ENCODE results near the gene HOXB1.

Gene HOXB1

DNA sequence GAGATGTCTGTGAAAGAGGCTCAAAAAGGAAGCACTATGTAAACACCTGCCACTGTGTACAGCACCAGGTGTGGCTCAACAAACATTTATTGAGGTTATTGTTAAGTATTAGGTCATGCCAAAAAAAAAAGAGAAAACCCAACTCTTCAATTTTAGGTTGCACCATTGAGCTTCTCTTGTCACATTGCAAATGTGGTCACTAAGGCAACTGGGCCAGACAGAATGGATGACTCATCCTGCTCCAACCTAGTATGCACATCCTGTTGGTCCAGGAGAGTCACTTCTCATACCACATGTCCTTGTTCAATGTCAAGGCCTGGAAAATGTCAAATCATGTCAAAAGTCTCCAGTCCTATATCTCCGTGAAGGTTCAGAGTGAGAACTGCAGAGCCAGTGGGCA is 25.0 kb downstream of the HOXB1 start:
- peak; percentile 52 for DNase-seq (ENCODE audit: low read depth)
- no peak overlapping the region for H3K4me3 ChIP-seq (ENCODE audit: low read depth, low read length)

DNA sequence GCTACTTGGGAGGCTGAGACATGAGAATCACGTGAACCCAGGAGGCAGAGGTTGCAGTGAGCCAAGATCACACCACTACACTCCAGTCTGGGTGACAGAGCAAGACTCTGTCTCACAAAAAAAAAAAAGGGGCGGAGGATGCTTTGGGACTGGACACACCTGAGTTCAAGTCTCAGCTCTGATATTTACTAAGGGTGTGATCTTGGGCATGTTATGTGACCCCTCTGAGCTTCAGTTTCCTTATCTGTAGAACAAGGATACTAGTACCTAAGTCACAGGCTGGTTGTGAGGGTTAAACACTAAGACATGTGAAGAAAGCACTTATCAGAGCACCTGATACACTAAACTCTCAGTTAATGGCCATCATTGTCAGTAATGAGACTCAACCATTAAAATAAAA is 25.9 kb downstream of the HOXB1 start:
- H3K4me3 ChIP-seq (ENCODE audit: low read depth, low read length), result no peak overlapping the region
- DNase-seq (ENCODE audit: low read depth), result no peak

DNA sequence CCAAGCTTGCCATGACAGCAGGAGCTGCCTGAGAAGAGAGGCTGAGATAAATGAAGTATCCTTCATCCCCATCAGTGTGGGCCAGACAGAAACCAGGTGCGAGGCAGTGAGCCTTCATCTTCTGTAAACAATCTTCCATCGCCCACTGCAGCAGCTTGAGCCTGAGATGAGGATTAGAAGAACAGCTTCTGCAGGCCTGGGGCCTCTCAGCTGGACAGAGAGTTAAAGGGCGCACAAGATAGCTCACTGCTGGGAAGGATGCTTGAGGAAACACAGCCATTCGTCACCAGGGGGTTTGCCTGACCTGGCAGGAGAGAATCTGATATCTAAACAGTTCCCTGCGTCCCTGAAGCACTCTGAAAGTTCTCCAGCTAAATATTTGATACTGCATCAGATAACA is 27.1 kb downstream of the HOXB1 start:
- no peak for DNase-seq (ENCODE audit: low read depth)
- H3K4me3 ChIP-seq (ENCODE audit: low read depth, low read length), result no peak overlapping the region

DNA sequence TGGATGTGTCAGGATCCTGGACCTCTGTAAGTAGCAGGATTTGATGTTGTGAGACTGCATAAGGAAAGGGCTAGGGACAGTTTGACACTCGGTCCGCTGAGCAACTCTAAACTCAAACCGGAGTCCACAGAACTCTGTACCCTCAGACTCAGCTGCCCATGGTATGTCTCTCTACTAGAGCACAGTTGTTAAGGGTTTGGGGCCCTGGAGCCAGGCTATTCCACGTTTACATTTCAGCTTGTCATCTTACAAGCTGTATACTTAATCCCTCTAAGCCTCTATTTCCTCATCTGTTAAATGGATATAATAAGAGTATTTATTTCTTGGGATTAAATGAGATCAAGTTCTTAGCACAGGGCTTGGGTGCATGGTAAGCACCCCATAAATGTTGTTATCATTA is 27.9 kb downstream of the HOXB1 start:
- DNase-seq (ENCODE audit: low read depth), result no peak
- H3K4me3 ChIP-seq (ENCODE audit: low read depth, low read length), result no peak overlapping the region

DNA sequence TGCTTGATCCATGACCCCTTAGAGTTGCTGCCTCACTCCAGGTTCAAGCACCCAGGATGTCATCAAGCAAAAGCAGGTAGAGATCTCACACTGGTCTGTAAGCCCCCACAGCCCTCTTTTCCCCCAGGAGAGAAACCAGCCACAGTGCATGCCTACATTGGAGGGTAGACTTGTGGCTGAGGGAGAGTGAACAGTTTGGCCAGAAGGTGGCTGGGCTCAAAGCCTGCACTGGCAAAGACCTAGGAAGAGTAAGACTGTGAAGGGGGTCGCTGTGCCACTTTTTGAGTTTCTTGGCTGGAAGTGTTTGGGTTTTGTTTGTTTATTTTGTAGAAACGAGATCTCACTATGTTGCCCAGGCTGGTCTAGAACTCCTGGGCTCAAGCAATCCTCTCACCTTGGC is 28.5 kb downstream of the HOXB1 start:
- no peak for DNase-seq (ENCODE audit: low read depth)
- H3K4me3 ChIP-seq (ENCODE audit: low read depth, low read length), result no peak overlapping the region

DNA sequence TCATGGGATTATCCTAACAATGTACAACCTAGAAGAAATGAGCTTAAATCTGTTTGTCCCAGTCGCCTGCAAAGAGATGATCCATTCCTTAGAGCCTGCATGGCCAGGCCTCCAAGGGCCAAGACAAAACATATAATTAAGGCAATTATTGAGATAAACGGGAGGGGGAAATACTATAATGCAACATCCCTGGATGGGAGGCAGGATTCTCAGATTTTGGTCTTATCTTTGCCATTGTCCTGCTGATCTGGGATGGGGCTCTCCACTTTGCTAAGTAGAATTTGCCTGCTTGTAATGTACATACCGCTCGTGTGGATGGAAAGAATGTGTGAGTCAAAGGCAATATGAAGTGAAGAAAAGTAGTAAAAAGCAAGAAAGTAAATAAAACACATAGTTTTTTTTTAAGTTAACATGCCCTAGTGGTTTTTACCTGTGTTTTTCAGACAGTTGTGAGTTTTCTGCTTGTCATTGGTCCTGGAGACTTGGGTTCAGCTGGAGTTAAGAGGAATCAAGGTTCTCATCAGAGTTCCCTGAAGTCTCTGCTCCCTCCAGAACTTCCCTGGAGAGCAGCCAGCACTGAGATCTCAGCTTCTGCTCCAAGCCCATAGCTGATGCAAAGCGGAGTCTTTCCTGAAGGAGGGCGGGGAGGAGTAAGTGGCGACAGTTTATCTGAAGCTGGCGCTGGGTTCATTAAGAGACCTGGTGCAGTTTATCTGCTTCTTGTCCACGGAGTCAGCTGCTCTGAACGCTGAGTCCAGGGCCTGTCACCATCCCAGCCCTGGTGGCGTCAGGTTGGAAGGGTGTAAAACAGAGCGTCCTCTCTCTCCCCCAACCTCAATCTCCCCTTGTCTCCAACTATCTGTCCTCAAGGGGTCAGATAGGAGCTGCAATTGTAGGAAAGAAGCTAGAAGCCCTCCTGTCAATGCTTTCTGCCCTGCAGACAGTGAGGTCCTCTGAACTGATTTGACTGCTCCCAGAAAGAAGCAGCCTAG is 30.1 kb downstream of the HOXB1 start:
- H3K4me3 ChIP-seq (ENCODE audit: low read depth, low read length), result no peak overlapping the region
- DNase-seq (ENCODE audit: low read depth), result no peak

DNA sequence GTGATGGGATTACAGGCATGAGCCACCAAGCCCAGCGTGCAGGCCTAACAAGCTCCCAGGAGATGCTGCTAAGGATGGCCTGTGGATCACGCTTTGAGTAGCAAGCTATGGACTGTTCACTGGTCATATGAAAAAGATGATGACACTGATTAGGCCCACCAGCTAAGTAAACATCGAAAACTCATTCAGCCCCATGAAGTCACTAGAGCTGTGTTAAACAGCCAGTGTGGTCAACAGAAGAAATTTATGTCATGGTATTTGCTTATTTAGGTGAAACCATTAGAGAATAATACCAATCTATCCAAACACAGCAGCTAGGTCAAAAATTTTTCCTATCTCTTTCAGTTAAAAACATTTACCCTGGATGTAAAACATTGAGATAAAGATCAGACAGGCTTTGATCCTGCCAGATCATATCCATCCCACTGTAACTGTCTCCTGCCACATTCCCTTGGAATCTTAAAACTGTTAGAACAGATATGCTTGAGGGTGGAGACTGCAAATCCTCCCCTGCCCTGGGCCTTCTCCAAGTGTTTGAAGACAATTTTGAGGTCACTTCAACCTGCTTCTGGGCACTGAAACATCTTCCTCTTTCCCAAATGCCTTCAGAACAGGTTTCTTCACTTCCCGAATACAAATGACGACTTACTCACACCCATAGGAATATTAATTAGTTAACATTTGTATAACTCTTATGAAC is 30.9 kb downstream of the HOXB1 start:
- no peak overlapping the region for H3K4me3 ChIP-seq (ENCODE audit: low read depth, low read length)
- DNase-seq (ENCODE audit: low read depth), result no peak

DNA sequence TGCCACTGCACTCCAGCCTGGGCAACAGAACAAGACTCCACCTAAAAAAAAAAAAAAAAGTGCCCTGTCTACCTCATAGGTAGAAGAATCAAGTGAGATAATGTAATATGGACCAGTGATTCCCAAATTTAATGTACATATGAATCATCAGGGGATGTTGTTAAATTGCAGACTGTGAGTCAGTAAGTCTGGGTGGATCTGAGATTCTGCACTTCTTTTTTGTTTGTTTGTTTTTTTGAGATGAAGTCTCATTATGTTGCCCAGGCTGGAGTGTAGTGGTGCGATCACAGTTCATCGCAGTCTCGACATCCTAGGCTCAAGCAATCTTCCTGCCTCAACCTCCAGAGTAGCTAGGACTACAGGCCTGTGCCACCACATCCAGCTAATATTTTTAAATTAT is 31.6 kb downstream of the HOXB1 start:
- H3K4me3 ChIP-seq (ENCODE audit: low read depth, low read length), result no peak overlapping the region
- DNase-seq (ENCODE audit: low read depth), result no peak

DNA sequence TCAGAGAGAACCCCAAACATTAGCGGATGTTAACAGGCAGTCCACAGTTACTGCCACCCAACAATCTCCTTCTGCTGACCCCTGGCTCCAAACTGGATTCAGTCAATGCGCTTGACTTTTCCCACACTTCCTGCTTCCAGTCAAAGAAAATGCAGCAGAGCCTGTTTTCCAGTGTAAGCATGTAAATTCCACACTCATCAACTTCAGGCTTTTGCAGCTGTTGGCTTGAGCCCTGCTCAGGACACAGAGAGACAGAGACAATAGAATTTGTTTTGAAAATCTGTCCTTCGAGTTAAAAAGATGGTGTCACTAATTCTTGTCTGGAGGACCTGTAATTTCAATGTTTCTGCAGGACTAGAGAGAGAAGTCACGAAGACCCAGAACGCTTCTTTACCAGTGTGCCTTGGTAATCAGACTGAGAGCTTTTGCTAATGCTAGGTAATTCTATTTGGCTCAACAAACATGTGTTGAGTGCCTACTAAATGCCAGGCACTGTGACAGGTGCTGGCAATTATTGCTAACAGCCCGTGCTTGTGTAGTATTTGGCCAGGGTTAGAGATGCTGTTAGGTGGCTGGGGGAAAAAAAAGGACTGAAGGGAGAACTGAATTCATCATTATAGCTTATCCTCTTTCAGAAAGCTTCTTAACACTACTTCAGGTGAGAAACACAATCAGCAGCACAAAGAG is 32.5 kb downstream of the HOXB1 start:
- H3K4me3 ChIP-seq (ENCODE audit: low read depth, low read length), result no peak overlapping the region
- no peak for DNase-seq (ENCODE audit: low read depth)

DNA sequence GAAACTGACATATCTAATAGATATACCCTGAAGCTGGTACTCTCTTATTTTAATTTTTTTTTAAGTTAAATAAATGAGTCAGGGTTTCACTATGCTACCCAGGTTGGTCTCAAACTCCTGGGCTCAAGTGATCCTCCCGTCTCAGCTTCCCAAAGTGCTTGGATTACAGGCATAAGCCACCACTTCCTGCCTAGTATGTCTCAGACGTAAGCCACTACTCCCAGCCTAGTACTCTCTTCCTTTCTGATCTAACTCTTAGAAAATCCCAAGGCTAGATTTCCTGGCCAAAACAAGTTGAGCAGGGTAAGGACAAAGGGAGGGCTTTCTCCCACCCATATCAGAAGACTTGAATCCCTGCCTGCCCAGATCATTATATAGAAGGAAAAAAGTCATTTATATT is 33.7 kb downstream of the HOXB1 start:
- H3K4me3 ChIP-seq (ENCODE audit: low read depth, low read length), result no peak overlapping the region
- DNase-seq (ENCODE audit: low read depth), result no peak

DNA sequence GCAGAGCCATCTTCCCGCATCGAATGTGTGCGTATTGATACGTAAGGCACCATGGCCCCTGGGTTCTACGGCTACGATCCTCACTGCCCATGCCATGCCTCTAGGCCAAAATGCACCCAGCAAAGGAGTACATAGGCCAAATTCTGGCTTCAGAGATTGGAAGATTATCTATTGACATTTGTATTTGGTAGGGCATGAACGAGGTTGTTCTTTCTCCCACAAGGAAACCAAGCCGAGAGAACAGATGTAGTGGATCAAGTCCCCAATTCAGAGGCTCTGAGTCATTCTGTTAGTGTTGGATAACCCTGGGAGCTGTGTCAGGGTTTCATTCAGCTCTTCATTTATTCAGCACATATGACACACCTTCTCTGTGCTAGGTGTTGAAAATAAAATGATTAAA is 36.5 kb downstream of the HOXB1 start:
- no peak for DNase-seq (ENCODE audit: low read depth)
- no peak overlapping the region for H3K4me3 ChIP-seq (ENCODE audit: low read depth, low read length)

DNA sequence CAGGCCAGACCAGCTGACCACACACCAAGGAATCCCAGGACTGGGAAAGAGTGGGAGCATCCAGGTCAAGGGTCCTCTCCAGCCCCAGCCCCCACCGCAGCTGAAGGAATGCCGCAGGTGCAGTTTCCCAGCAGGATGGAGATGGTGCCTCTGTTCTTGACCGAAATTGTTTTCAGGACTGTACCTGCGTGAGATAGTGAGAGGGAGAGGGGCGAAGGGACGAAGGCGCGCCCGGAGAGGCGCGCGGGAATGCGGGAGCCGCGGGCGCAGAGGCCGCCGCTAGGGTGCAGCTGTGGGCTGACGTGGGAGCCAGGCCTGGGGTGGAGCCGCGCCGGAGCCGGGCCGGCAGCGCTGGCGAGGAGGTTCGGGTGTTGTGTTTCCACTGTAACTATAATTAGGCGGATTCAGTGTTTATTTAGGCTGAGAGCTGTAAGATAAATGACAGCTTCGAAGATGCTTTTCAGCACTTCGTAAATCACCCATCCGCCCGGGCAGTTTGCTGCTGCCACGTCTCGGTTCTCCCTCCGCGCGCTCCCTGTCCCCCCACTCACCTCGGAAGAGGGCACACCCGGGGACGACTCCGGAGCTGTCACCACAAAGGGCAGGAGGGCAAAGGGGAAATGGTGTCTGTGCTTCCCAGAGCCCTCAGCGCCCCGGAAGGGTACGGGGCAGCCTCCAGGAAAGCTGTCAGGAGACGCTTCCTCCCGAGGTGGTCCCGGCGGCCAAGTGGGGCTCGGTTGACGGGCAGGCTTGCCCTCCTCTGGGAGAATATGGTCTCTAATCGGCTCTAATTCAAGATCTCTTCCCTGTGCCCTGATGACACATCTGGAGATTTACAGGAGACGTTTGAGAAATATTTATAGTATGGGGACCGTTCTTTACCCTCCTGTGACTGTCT is 38.2 kb downstream of the HOXB1 start:
- DNase-seq (ENCODE audit: low read depth), result no peak
- peak overlapping the region; percentile 25 for H3K4me3 ChIP-seq (ENCODE audit: low read depth, low read length)

DNA sequence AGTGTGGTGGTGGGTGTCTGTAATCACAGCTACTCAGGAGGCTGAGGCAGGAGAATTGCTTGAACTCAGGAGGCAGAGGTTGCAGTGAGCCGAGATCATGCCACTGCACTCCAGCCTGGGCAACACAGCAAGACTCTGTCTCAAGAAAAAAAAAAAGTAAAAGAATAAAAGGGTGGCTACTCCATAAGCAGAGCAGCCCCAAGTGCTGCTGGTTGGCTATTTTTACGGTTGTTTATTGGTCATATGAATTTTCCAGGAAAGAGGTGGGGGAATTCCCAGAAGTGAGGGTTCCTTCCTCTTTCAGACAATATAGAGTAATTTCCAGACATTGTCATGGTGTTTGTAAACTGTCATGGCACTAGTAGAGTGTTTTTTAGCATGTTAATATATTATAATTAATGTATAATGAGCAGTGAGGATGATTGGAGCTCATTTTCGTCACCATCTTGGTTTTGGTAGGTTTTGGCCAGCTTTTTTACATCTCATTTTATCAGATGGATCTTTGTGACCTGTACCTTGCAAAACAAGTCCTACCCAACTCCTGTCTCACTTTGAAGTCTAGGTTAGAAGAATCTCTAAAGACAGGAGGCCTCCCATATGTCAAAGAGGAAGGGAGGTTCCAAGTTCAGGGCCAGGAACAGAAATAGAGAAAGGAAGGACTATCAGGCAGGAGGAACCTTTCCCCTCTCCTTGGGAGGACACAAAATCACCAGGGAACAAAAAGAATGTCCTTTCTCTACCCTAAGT is 39.1 kb downstream of the HOXB1 start:
- DNase-seq (ENCODE audit: low read depth), result no peak
- H3K4me3 ChIP-seq (ENCODE audit: low read depth, low read length), result no peak overlapping the region

DNA sequence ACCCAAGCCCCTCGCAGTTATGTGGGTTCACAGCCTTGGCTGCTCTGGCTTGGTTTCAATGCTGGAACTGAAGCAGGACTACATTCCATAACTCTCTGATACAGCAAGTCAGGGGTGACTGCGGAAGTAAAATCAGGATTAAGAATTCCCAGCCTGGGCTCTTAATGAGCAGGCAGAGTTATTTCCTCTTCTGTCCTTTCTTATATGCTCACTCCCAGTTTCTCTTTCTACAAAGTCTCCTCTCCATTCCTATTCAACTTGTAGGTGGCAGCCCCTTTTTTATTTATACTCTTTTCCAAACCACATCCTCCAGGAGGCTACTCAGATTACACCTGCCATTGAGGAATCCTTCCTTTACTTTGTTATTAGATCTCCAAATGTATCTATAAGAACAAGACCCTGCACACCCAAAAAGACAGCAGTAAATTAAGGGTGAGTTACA is 40.3 kb downstream of the HOXB1 start:
- H3K4me3 ChIP-seq (ENCODE audit: low read depth, low read length), result no peak overlapping the region
- DNase-seq (ENCODE audit: low read depth), result no peak

DNA sequence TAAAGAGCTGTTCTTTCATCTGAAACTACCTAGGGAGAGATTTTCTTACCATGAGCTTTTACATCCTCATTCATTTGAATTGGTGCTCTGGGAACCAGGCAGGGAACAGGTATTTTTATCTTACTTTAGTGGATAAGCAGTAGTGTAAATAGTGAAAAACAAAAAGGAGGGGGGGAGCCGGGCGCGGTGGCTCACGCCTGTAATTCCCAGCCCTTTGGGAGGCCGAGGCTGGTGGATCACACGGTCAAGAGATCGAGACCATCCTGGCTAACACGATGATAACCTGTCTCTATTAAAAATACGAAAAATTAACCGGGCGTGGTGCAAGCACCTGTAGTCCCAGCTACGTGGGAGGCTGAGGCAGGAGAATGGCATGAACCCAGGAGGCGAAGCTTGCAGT is 41.0 kb downstream of the HOXB1 start:
- no peak for DNase-seq (ENCODE audit: low read depth)
- no peak overlapping the region for H3K4me3 ChIP-seq (ENCODE audit: low read depth, low read length)

DNA sequence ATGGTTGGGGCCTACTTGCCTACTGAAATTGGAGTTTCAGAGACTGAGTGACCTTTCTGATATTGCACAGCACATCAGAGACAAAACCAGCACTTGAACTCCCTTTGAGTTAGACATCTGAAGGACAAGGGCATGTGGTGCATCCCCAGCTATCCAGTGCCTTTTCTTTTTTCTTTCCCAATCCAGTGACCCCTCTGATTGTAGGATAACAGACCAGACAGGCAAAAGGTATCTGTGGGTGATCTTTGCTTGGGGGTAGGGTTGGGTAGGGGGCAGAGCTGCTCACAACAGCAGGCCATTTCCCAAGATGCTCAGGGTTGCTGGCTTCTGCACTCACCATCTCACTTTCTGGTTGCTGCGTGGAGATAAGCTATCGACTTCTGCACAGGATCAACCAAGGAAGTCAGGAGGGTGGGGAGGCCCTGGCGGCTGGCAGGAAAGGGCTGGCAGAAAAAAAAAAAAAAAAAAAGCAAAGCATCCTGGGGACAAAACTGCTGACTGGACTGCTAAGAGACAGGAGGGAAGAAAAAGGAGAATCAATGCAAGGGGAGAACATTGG is 42.2 kb downstream of the HOXB1 start:
- H3K4me3 ChIP-seq (ENCODE audit: low read depth, low read length), result no peak overlapping the region
- DNase-seq (ENCODE audit: low read depth), result no peak

DNA sequence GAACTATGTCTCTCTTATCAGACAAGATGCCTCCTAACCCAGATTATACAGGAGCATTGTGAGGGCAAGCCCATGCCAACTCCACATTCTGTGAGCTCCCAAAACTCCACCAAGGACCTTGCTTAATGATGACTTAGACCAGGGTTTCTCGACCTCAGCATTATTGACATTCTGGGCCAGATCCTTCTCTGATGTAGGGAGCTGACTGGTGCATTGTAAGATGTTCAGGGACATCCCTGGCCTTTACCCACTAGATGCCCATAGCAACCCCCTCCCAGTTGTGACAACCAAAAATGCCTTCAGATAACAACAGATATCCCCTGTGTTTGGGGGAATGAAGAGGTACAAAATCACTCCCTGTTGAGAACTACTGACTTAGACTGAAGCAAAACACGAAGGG is 43.6 kb downstream of the HOXB1 start:
- H3K4me3 ChIP-seq (ENCODE audit: low read depth, low read length), result no peak overlapping the region
- DNase-seq (ENCODE audit: low read depth), result no peak

DNA sequence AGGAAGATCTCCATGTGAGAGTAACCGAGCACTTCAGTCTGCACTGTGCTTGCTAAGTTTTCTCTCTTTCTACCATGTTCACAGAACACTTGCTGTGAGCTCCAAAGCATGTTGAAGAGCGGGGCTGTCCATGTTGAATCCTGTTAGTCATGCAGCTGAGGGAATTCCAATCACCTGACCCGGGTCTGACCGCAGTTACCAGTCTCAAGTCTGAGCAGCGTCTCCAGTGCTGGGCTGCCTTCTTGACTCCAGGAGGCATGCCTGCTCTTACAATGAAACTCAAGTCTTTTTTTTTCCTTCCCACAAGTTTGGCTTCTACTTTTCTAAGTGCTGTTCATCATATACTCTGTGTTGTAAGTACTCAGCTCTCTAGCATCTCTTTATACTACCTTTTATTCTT is 44.3 kb downstream of the HOXB1 start:
- peak; percentile 95 for DNase-seq (ENCODE audit: low read depth)

More for the DNA sequence above, 44.3 kb downstream of the HOXB1 start:
- no peak overlapping the region for H3K4me3 ChIP-seq (ENCODE audit: low read depth, low read length)

Measured in skeletal muscle cell (primary cell).